Stimulated activated CD8-positive, alpha-beta memory T cell treated with anti-CD3 and anti-CD28 coated beads, Interleukin-15, amount 100 ng/mL, for 48 hours (primary cell): ENCODE measurements around the gene EFCAB5.
A peak's percentile ranks its signal among the peaks of the same experiment; 100 is the strongest.
"Not testable (repeated sequence)": the region's sequence is repeated elsewhere in the genome, so short reads cannot be mapped to it uniquely, and the experiment has no call there.

Experiments
- DNase-seq, 2 donors: peaks; one replicate each; pipeline ENCODE4 v3.0.0-alpha.2; 2020; ENCODE audit warnings: low read depth in 2 of 2

EFCAB5 gene

GRCh38 chr17:30095507-30096244, 154.2 kb downstream of the EFCAB5 start:
- no peak for DNase-seq

- no peak for DNase-seq
These were observed 160.4 kb downstream of the EFCAB5 start for GRCh38 chr17:30101686-30102390.

GRCh38 chr17:30103921-30104320, 162.5 kb downstream of the EFCAB5 start:
- DNase-seq = no peak

- peak; percentile 40 to 47 for DNase-seq
These were observed 163.3 kb downstream of the EFCAB5 start for GRCh38 chr17:30104575-30105339.

GRCh38 chr17:30112794-30113193, 171.4 kb downstream of the EFCAB5 start:
- DNase-seq = no peak

GRCh38 chr17:30113213-30113612, 171.8 kb downstream of the EFCAB5 start:
- DNase-seq = no peak

GRCh38 chr17:30116345-30116660, 174.9 kb downstream of the EFCAB5 start:
- no peak for DNase-seq

GRCh38 chr17:30116661-30117551, 175.5 kb downstream of the EFCAB5 start, which contains the start of gene NSRP1:
TSS of gene NSRP1 (plus strand) at chr17:30116816. CDS start at chr17:30116844, 28 bp downstream.
- peak; percentile 90 to 92 for DNase-seq

- no peak for DNase-seq
These were observed 176.2 kb downstream of the EFCAB5 start for GRCh38 chr17:30117675-30118081.

- not testable (repeated sequence) for DNase-seq
These were observed 177.2 kb downstream of the EFCAB5 start for GRCh38 chr17:30118635-30119034.

- no peak for DNase-seq
These were observed 182.9 kb downstream of the EFCAB5 start for GRCh38 chr17:30124273-30124796.

GRCh38 chr17:30130121-30130520, 188.7 kb downstream of the EFCAB5 start:
- no peak for DNase-seq

- DNase-seq = no peak
These were observed 191.2 kb downstream of the EFCAB5 start for GRCh38 chr17:30132615-30133014.

GRCh38 chr17:30133197-30133596, 191.8 kb downstream of the EFCAB5 start:
- DNase-seq = no peak

- DNase-seq = no peak
These were observed 193.1 kb downstream of the EFCAB5 start for GRCh38 chr17:30134551-30134950.

GRCh38 chr17:30137158-30137557, 195.7 kb downstream of the EFCAB5 start:
- no peak for DNase-seq

- not testable (repeated sequence) for DNase-seq
These were observed 206.4 kb downstream of the EFCAB5 start for GRCh38 chr17:30147860-30148259.

- DNase-seq = no peak
These were observed 206.9 kb downstream of the EFCAB5 start for GRCh38 chr17:30148376-30148775.

- no peak for DNase-seq
These were observed 210.0 kb downstream of the EFCAB5 start for GRCh38 chr17:30151471-30151870.

GRCh38 chr17:30153463-30153862, 212.0 kb downstream of the EFCAB5 start:
- no peak for DNase-seq

GRCh38 chr17:30155389-30155788, 214.0 kb downstream of the EFCAB5 start:
- no peak for DNase-seq
